EH (cell line): ENCODE data around the gene EIF1AX.
"Not testable (repeated sequence)": the region's sequence is repeated elsewhere in the genome, so short reads cannot be mapped to it uniquely, and the experiment has no call there.

Experiments
- DNase-seq: peaks from one replicate; pipeline ENCODE4 v3.0.0-alpha.2; 2015; ENCODE audit warnings: low read depth

The EIF1AX gene

GRCh38 chrX:20126833-20127232 lies 14.8 kb downstream of the EIF1AX start:
- DNase-seq: not testable (repeated sequence)

DNA sequence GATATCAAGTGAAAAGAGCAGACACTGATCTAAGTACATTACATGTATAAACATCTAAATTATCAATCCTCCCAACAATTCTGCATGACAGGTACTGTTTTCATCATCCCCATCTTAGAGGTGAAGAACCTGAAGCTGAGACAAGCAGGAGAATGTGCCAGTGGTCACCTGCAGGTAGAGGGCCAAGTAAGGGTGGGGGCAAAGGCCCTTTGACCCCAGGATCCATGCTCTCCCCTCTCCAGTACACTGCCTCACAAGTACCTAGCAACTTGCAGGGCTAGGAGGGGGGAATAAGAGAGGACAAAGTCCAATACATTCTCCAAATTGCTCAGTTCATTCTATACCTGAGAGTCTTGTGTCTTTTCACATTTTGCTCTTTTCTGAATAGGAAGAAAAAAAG lies 16.7 kb downstream of the EIF1AX start:
- no peak for DNase-seq

GRCh38 chrX:20118065-20118824 lies 23.4 kb downstream of the EIF1AX start:
- DNase-seq: no peak

- DNase-seq: no peak
Measured at GRCh38 chrX:20116577-20117240, 24.9 kb downstream of the EIF1AX start, which contains the start of gene MAP7D2. Gene MAP7D2 (minus strand): TSS chrX:20116907. CDS start chrX:20116879, 28 bp downstream.

GRCh38 chrX:20116087-20116576 lies 25.5 kb downstream of the EIF1AX start:
- no peak for DNase-seq

- no peak for DNase-seq
Measured at GRCh38 chrX:20112022-20112774, 29.4 kb downstream of the EIF1AX start.

DNA sequence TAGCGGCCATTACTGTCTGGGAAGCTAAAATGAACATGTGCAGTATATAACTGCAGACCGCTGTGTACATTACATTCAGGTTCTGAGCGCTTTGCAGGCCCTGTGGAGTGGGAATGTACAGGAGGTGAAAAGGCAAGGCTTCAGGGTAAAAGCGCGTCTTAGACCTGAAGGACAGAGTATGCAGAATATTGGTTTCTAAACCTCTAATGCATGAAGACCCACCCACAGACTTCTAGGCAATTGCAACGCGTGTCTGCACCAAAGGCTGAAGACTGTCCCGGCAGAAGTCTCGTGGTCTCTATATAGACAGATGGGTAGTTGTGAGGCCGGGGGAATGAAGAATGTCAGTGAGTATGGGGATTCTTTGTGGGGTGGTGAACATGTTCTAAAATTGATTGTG lies 30.4 kb downstream of the EIF1AX start:
- no peak for DNase-seq

- DNase-seq: no peak
Measured at GRCh38 chrX:20101934-20102581, 39.6 kb downstream of the EIF1AX start.

GRCh38 chrX:20091499-20091898 lies 50.1 kb downstream of the EIF1AX start:
- DNase-seq: no peak

DNA sequence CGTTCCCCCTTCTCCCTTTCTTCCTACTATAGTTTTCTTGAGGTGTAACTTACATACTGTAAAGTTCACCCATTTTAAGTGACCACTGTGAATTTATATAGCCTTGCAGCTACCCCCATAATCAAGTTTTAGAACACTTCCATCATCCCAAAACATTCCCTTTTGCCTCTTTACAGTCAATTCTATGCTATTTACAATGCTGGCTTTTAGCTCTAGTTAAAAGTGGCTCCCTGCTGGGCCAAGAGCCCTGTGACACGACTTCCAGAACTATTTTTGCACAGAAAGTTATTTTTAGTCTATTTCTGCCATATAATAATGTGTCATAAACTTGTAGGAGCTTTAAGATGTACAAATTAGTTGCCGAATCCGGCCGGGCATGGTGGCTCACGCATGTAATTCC lies 51.8 kb downstream of the EIF1AX start:
- peak; percentile 26 for DNase-seq

- DNase-seq: no peak
Measured at GRCh38 chrX:20080277-20080676, 61.4 kb downstream of the EIF1AX start.
